HEK293T (cell line): ENCODE results near the gene M1AP.

Experiments
- ARNT ChIP-seq: fragments of 450-650 bp; IDR thresholded peaks from 2 replicates; pipeline ENCODE4 v1.6.1; 2017; ENCODE audit warnings: mild to moderate bottlenecking
- BHLHE40 ChIP-seq: fragments of 450-650 bp; IDR thresholded peaks from 2 replicates; pipeline ENCODE4 v1.6.1; 2016; ENCODE audit warnings: mild to moderate bottlenecking, moderate library complexity, borderline replicate concordance
- CTBP1 ChIP-seq: fragments of 450-650 bp; IDR thresholded peaks from 2 replicates; pipeline ENCODE4 v1.6.1; 2016; ENCODE audit warnings: borderline replicate concordance
- FOXM1 ChIP-seq: fragments of 450-650 bp; IDR thresholded peaks from 2 replicates; pipeline ENCODE4 v1.6.1; 2017; ENCODE audit warnings: mild to moderate bottlenecking, borderline replicate concordance
- HDGF ChIP-seq: fragments of 450-650 bp; IDR thresholded peaks from 2 replicates; pipeline ENCODE4 v1.6.1; 2017; ENCODE audit warnings: antibody characterized with exemption, borderline replicate concordance
- PKNOX1 ChIP-seq: fragments of 450-650 bp; IDR thresholded peaks from 2 replicates; pipeline ENCODE4 v1.6.1; 2016
- SUZ12 ChIP-seq: fragments of 450-650 bp; IDR thresholded peaks from 2 replicates; pipeline ENCODE4 v1.6.1; 2016; ENCODE audit warnings: mild to moderate bottlenecking
- ZNF384 ChIP-seq: fragments of 450-650 bp; IDR thresholded peaks from 2 replicates; pipeline ENCODE4 v1.6.1; 2016

DNA sequence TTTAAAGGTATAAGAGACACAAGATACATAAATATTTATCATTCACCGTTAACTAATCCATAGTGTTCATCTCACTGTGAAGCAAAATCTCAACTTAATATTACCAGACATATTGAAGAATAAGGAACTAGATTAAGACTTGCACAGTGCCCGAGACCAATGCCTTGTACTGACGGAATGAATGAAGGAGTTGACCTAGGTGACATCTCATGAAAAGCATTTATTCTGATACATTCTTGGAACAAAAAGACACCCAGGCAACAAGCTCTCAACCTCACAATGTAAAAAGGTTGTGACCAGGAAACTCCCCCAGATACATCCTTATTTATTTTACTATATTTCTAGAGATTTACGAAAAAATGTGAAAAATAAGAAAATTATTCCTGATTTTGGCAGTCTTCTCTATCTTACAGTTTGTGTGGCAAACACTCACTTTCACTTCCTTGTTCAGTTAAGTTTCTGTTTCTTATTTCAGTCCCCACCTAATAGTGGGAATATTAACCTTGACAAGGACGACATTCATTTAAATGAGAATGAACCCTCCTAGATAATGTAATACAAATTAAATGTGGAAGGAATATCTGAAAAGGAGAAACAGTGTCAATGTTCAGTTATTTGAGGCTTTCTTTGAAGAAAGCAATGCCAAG is 28.4 kb downstream of the M1AP start:
- TF ChIP-seq ZNF384: no peak
- TF ChIP-seq BHLHE40: no peak
- TF ChIP-seq PKNOX1: no peak
- no peak for TF ChIP-seq HDGF
- TF ChIP-seq ARNT: no peak
- no peak for TF ChIP-seq CTBP1
- TF ChIP-seq SUZ12: no peak
- TF ChIP-seq FOXM1: no peak
